Thoracic aorta (tissue), 2 donors: Measurements from ENCODE around the gene DYNC1I1. TPM values are rescaled to one million over a fixed set of nuclear protein-coding genes. Genes with fewer than 3 reads are reported as not detected.

ENCODE experiments used
- ATAC-seq: fragments of 150-250 bp; one replicate; pipeline ENCODE4 v1.8.0; 2017; ENCODE audit warnings: low read depth; ENCODE audit not compliant: insufficient number of reproducible peaks, low FRiP score
- DNase-seq: peaks from one replicate; pipeline ENCODE4 v3.0.0-alpha.2; 2020; ENCODE audit warnings: low spot score
- H3K27ac ChIP-seq, 2 donors: fragments of 200-600 bp; sonication (generic); 1 replicate in 1 of 2; 2 replicates in 1 of 2; pipeline ENCODE4 v1.5.1; 2016; ENCODE audit warnings: mild to moderate bottlenecking in 2 of 2, moderate library complexity in 2 of 2
- H3K27me3 ChIP-seq: fragments of 200-600 bp; sonication (generic); replicated peaks from 2 replicates; pipeline ENCODE4 v1.6.0; 2016; ENCODE audit warnings: mild to moderate bottlenecking; ENCODE audit not compliant: insufficient read depth
- H3K36me3 ChIP-seq: fragments of 200-600 bp; sonication (generic); one replicate; pipeline ENCODE4 v1.5.1; 2016
- H3K4me1 ChIP-seq, 2 donors: fragments of 200-600 bp; sonication (generic); 1 replicate in 1 of 2; 2 replicates in 1 of 2; pipeline versions ENCODE4 v1.5.1 to v1.6.0; 2016; ENCODE audit warnings: low read depth in 2 of 2, mild to moderate bottlenecking in 1 of 2; ENCODE audit not compliant: control insufficient read depth in 1 of 2
- H3K4me3 ChIP-seq: fragments of 200-600 bp; sonication (generic); 2 replicates; pipeline ENCODE4 v1.5.1; 2016; ENCODE audit warnings: mild to moderate bottlenecking
- H3K9me3 ChIP-seq: fragments of 200-600 bp; sonication (generic); 2 replicates; pipeline ENCODE4 v1.5.1; 2016
- total RNA-seq, 2 donors: library from RNA; depleted of rRNA; stranded (reverse); fragments of >200 nt; gene quantifications; one replicate each; pipeline versions ENCODE4 v1.1.0 to v1.2.3, GENCODE V29; 2016
- TF ChIP-seq, protein P1 (sequence below): fragments of 200-600 bp; sonication (generic); IDR thresholded peaks from one replicate; pipeline ENCODE4 v1.5.1; 2019; ENCODE audit warnings: antibody characterized with exemption

The DYNC1I1 gene
- total RNA-seq, 2 donors from 2014 or later: 24.6 to 69.1 TPM

DNA sequence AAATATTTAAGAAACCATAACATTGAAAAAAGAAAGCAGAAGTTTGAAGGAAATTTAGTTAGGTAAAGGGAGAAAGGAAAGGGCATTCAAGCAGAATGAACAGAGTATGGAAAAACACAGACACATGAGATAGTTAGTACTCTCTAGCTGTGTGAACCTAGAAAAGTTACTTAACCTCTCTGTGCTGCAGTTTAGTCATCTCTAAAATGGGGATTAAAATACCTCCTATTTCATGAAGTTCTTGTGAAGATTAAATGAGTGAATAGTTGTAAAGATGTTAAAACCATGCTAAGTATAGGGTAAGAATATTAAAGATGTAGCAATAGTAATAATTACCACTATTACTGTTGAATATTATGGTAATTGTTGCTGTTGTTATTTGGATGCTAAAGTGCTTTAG, 279.9 kb downstream of the DYNC1I1 start:
- Histone ChIP-seq H3K36me3 (no peaks in the 10 kb centered on the region), H3K4me3 (no peak overlapping the region), H3K27me3 (no peaks in the 10 kb centered on the region), H3K4me1 (peaks cover 4 to 15% of the 10 kb centered on the region in 2 donors), H3K9me3 (no peaks in the 10 kb centered on the region), H3K27ac (no peak overlapping the region)
- DNase-seq: no peak
- TF ChIP-seq, protein P1, sequence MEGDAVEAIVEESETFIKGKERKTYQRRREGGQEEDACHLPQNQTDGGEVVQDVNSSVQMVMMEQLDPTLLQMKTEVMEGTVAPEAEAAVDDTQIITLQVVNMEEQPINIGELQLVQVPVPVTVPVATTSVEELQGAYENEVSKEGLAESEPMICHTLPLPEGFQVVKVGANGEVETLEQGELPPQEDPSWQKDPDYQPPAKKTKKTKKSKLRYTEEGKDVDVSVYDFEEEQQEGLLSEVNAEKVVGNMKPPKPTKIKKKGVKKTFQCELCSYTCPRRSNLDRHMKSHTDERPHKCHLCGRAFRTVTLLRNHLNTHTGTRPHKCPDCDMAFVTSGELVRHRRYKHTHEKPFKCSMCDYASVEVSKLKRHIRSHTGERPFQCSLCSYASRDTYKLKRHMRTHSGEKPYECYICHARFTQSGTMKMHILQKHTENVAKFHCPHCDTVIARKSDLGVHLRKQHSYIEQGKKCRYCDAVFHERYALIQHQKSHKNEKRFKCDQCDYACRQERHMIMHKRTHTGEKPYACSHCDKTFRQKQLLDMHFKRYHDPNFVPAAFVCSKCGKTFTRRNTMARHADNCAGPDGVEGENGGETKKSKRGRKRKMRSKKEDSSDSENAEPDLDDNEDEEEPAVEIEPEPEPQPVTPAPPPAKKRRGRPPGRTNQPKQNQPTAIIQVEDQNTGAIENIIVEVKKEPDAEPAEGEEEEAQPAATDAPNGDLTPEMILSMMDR: no peak
- ATAC-seq: no peak

DNA sequence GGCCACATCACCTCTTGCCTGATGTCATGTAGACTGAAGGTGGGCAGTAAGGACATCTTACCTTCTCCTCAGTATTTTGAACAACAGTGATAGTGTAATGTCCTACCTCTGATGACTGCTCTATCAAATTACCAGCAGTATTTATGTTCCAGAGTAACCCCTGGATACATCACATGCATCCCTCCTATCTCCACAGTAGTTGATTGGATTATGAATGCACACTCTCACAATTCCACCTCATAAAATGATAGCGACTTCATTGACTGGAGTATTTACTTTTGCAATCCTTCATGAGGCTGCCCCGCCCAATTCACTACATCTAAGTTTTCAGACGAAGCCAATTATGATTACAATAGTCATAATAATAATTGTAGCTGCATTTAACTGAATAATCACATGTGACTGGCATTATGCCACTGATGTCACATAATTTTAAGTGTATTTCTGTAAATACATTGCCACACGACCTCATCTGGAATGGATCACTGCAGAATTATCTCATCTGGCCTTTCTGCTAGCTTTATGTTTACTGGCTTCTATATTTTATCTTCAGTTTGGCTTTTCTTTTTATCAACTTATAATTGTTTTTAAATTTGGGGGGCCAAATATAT, 280.6 kb downstream of the DYNC1I1 start:
- ATAC-seq: no peak
- no peaks in the 10 kb centered on the region for H3K9me3 ChIP-seq
- H3K36me3 ChIP-seq: no peaks in the 10 kb centered on the region
- no peak overlapping the region for H3K27ac ChIP-seq
- no peak for DNase-seq
- peaks cover 4 to 15% of the 10 kb centered on the region in 2 donors for H3K4me1 ChIP-seq
- H3K27me3 ChIP-seq: no peaks in the 10 kb centered on the region
- H3K4me3 ChIP-seq: no peak overlapping the region
- TF ChIP-seq, protein P1: no peak

GRCh38 chr7:96055717-96056116, 283.4 kb downstream of the DYNC1I1 start:
- no peak overlapping the region for H3K27ac ChIP-seq
- no peaks in the 10 kb centered on the region for H3K36me3 ChIP-seq
- DNase-seq (no peak), ATAC-seq (no peak)
- no peak overlapping the region for H3K4me3 ChIP-seq
- H3K4me1 ChIP-seq: peaks cover 2 to 8% of the 10 kb centered on the region in 2 donors
- TF ChIP-seq, protein P1: no peak
- H3K9me3 ChIP-seq: no peaks in the 10 kb centered on the region
- H3K27me3 ChIP-seq: no peaks in the 10 kb centered on the region

- TF ChIP-seq, protein P1: no peak
- no peak for DNase-seq
- H3K9me3 ChIP-seq: no peaks in the 10 kb centered on the region
- peaks cover 0 to 13% of the 10 kb centered on the region in 2 donors for H3K4me1 ChIP-seq
- no peaks in the 10 kb centered on the region for H3K27me3 ChIP-seq
- no peak for ATAC-seq
- no peak overlapping the region for H3K27ac ChIP-seq
- no peaks in the 10 kb centered on the region for H3K36me3 ChIP-seq
- H3K4me3 ChIP-seq: no peak overlapping the region
Measured at GRCh38 chr7:96059075-96059474, 286.7 kb downstream of the DYNC1I1 start.

- no peaks in the 10 kb centered on the region for H3K36me3 ChIP-seq
- TF ChIP-seq, protein P1: no peak
- H3K4me1 ChIP-seq: peaks cover 0 to 13% of the 10 kb centered on the region in 2 donors
- no peaks in the 10 kb centered on the region for H3K9me3 ChIP-seq
- H3K27ac ChIP-seq: no peak overlapping the region
- DNase-seq: no peak
- H3K27me3 ChIP-seq: no peaks in the 10 kb centered on the region
- ATAC-seq: no peak
- no peak overlapping the region for H3K4me3 ChIP-seq
Measured at GRCh38 chr7:96061009-96061408, 288.7 kb downstream of the DYNC1I1 start.
